CD14-positive monocyte (primary cell): ENCODE data around the gene CDRT4. TPM values are rescaled to one million over a fixed set of nuclear protein-coding genes. Genes with fewer than 3 reads are reported as not detected.
A peak's percentile ranks its signal among the peaks of the same experiment; 100 is the strongest.

ENCODE experiments used
- DNase-seq, 3 donors: peaks; one replicate each; pipeline ENCODE4 v3.0.0-alpha.2; 2011 to 2022
- H2AFZ ChIP-seq: 2 replicates; pipeline ENCODE4 v1.6.0; 2012; ENCODE audit warnings: mild to moderate bottlenecking, low read depth, low read length, inconsistent platforms; ENCODE audit not compliant: insufficient read depth, poor library complexity, severe bottlenecking
- H3K27ac ChIP-seq, 2 donors: 1 replicate in 1 of 2; 2 replicates in 1 of 2; pipeline ENCODE4 v1.5.1; 2012 to 2013; ENCODE audit warnings: low read length in 2 of 2, control low read depth in 1 of 2, inconsistent platforms in 1 of 2, low read depth in 1 of 2, mild to moderate bottlenecking in 1 of 2
- H3K27me3 ChIP-seq, 2 donors: one replicate each; pipeline versions ENCODE4 v1.6.0 to v1.6.1; 2011 to 2013; ENCODE audit warnings: low read length in 2 of 2; ENCODE audit not compliant: control insufficient read depth in 2 of 2, insufficient read depth in 2 of 2
- H3K36me3 ChIP-seq, 2 donors: replicated peaks in 1 of 2; 1 replicate in 1 of 2; 2 replicates in 1 of 2; pipeline versions ENCODE4 v1.5.1 to v1.6.1; 2012 to 2013; ENCODE audit warnings: low read length in 2 of 2, control low read depth in 1 of 2, inconsistent platforms in 1 of 2, mild to moderate bottlenecking in 1 of 2; ENCODE audit not compliant: insufficient read depth in 2 of 2, control insufficient read depth in 1 of 2
- H3K4me1 ChIP-seq, 2 donors: 1 replicate in 1 of 2; 2 replicates in 1 of 2; pipeline versions ENCODE4 v1.5.1 to v1.6.1; 2012 to 2013; ENCODE audit warnings: low read length in 2 of 2, control low read depth in 1 of 2, inconsistent platforms in 1 of 2, mild to moderate bottlenecking in 1 of 2, moderate library complexity in 1 of 2; ENCODE audit not compliant: insufficient read depth in 2 of 2, control insufficient read depth in 1 of 2
- H3K4me2 ChIP-seq: replicated peaks from 2 replicates; pipeline ENCODE3; 2012; ENCODE audit warnings: low read length, moderate library complexity, mild to moderate bottlenecking; ENCODE audit not compliant: poor library complexity, severe bottlenecking; ENCODE audit errors: extremely low read depth
- H3K4me3 ChIP-seq, 3 experiments: fragments of 200-600 bp in 1 of 3; sonication (generic) in 1 of 3; replicated peaks in 1 of 3; 1 replicate in 2 of 3; 2 replicates in 1 of 3; pipeline ENCODE4 v1.5.1; 2011 to 2013; ENCODE audit warnings: low read length in 3 of 3, mild to moderate bottlenecking in 3 of 3, control low read depth in 2 of 3, low read depth in 2 of 3, inconsistent platforms in 1 of 3, moderate library complexity in 1 of 3
- H3K79me2 ChIP-seq: 2 replicates; pipeline ENCODE4 v1.6.0; 2012; ENCODE audit warnings: mild to moderate bottlenecking, control low read depth, inconsistent platforms, low read length, moderate library complexity; ENCODE audit not compliant: insufficient read depth
- H3K9ac ChIP-seq: 2 replicates; pipeline ENCODE4 v1.6.0; 2017; ENCODE audit warnings: low read length, mild to moderate bottlenecking; ENCODE audit not compliant: insufficient read depth, poor library complexity, severe bottlenecking
- H3K9me3 ChIP-seq, 2 donors: replicated peaks in 1 of 2; 1 replicate in 1 of 2; 2 replicates in 1 of 2; pipeline versions ENCODE4 v1.5.1 to v1.6.1; 2012 to 2013; ENCODE audit warnings: low read length in 2 of 2, control low read depth in 1 of 2; ENCODE audit not compliant: control insufficient read depth in 1 of 2, insufficient read depth in 1 of 2
- H4K20me1 ChIP-seq: 2 replicates; pipeline ENCODE4 v1.6.0; 2012; ENCODE audit warnings: mild to moderate bottlenecking, low read length, control low read depth, moderate library complexity; ENCODE audit not compliant: insufficient read depth
- H3K27ac Mint-ChIP-seq, 7 donors: one replicate each; pipeline ENCODE4 v1.8.0; 2020; ENCODE audit warnings: mild to moderate bottlenecking in 7 of 7, mixed read lengths in 7 of 7, moderate library complexity in 6 of 7, inconsistent platforms in 2 of 7
- H3K27me3 Mint-ChIP-seq, 3 donors: one replicate each; pipeline ENCODE4 v1.8.0; 2021 to 2022; ENCODE audit warnings: low read depth in 3 of 3, mild to moderate bottlenecking in 3 of 3, mixed read lengths in 3 of 3, moderate library complexity in 3 of 3, inconsistent platforms in 1 of 3
- H3K36me3 Mint-ChIP-seq, 2 donors: one replicate each; pipeline ENCODE4 v1.8.0; 2020; ENCODE audit warnings: mixed read lengths in 2 of 2, inconsistent platforms in 1 of 2, mild to moderate bottlenecking in 1 of 2
- H3K4me1 Mint-ChIP-seq: one replicate; pipeline ENCODE4 v1.8.0; 2020; ENCODE audit warnings: mild to moderate bottlenecking, mixed read lengths
- H3K4me3 Mint-ChIP-seq, 2 donors: one replicate each; pipeline ENCODE4 v1.8.0; 2020; ENCODE audit warnings: mild to moderate bottlenecking in 2 of 2, mixed read lengths in 2 of 2, moderate library complexity in 1 of 2
- H3K9me3 Mint-ChIP-seq, 7 donors: one replicate each; pipeline ENCODE4 v1.8.0; 2020 to 2022; ENCODE audit warnings: mixed read lengths in 7 of 7, mild to moderate bottlenecking in 6 of 7, moderate library complexity in 6 of 7, inconsistent platforms in 2 of 7
- CTCF ChIP-seq: fragments of 200-600 bp; IDR thresholded peaks from one replicate; pipeline ENCODE4 v1.8.0; 2022; ENCODE audit warnings: antibody characterized with exemption, mild to moderate bottlenecking
- WGBS: methylation state at CpG from one replicate; pipeline ENCODE4 v1.1.5; 2013; ENCODE audit warnings: missing lambda C conversion rate; ENCODE audit not compliant: insufficient coverage; 5-methylcytosine and 5-hydroxymethylcytosine counted together
- intact Hi-C, 2 donors: fragments of 100-400 bp; cut with micrococcal nuclease; formaldehyde crosslinking; loops; one replicate each; pipeline versions ENCODE4 v1.15.0 to v1.15.1; 2023
- polyA plus RNA-seq, 3 donors: library from polyadenylated mRNA; depleted of rRNA in 1 of 3; unstranded in 2 of 3; stranded (reverse) in 1 of 3; fragments of 300-500 nt in 2 of 3; fragments of >200 nt in 1 of 3; fragmentation: Illumina TruSeq in 2 of 3; gene quantifications; 1 replicate in 2 of 3; 2 replicates in 1 of 3; pipeline ENCODE4 v1.2.3, GENCODE V29; 2012 to 2021

Gene CDRT4
- polyA plus RNA-seq, 3 donors, result 0.34 to 0.71 TPM; not detected in 1

GRCh38 chr17:15404106-15405057 lies 63.0 kb downstream of the CDRT4 start:
- 84% methylated on average over 18 of the region's 20 CpGs for WGBS
- no peak overlapping the region for H3K4me3 ChIP-seq
- Mint-ChIP-seq H3K4me1 (peaks cover 3% of the 10 kb centered on the region), H3K27me3 (peaks cover 0 to 2% (median 1%) of the 10 kb centered on the region in 3 donors), H3K9me3 (peaks cover 0 to 2% (median 0%) of the 10 kb centered on the region in 7 donors), H3K36me3 (no peaks in the 10 kb centered on the region), H3K27ac (peak overlapping the region in 1 of 7 donors; percentile 23), H3K4me3 (no peak overlapping the region)
- H3K79me2 ChIP-seq, result no peaks in the 10 kb centered on the region
- no peaks in the 10 kb centered on the region for H3K36me3 ChIP-seq
- H3K9me3 ChIP-seq, result no peaks in the 10 kb centered on the region
- no peak overlapping the region for H3K9ac ChIP-seq
- no peak overlapping the region for H3K4me2 ChIP-seq
- no peak overlapping the region for H2AFZ ChIP-seq
- H3K27me3 ChIP-seq, result no peaks in the 10 kb centered on the region
- H3K27ac ChIP-seq, result no peak overlapping the region
- DNase-seq, result no peak
- no peak for TF ChIP-seq CTCF
- no peaks in the 10 kb centered on the region for H4K20me1 ChIP-seq
- H3K4me1 ChIP-seq, result no peaks in the 10 kb centered on the region
- intact Hi-C loops, result no loop called here

- no peak overlapping the region for H3K27ac Mint-ChIP-seq
- TF ChIP-seq CTCF, result no peak
- Histone ChIP-seq H3K9me3 (no peaks in the 10 kb centered on the region), H2AFZ (no peak overlapping the region), H4K20me1 (no peaks in the 10 kb centered on the region), H3K4me3 (no peak overlapping the region), H3K9ac (no peak overlapping the region), H3K4me2 (no peak overlapping the region), H3K27me3 (no peaks in the 10 kb centered on the region), H3K4me1 (no peaks in the 10 kb centered on the region), H3K36me3 (no peaks in the 10 kb centered on the region), H3K79me2 (no peaks in the 10 kb centered on the region), H3K27ac (no peak overlapping the region)
- no peak for DNase-seq
- WGBS, result 100% methylated on average over 3 of the region's 3 CpGs
- peaks cover 5% of the 10 kb centered on the region for H3K4me1 Mint-ChIP-seq
- H3K27me3 Mint-ChIP-seq, result peaks cover 0 to 3% (median 1%) of the 10 kb centered on the region in 3 donors
- H3K9me3 Mint-ChIP-seq, result peaks cover 0 to 2% (median 0%) of the 10 kb centered on the region in 7 donors
- intact Hi-C loops, result no loop called here
- H3K4me3 Mint-ChIP-seq, result no peak overlapping the region
- H3K36me3 Mint-ChIP-seq, result no peaks in the 10 kb centered on the region
These were observed 64.0 kb downstream of the CDRT4 start for GRCh38 chr17:15403276-15403939.
